DOHH2 (cell line): ENCODE measurements around the gene MYO9A.
"Not testable (repeated sequence)": the region's sequence is repeated elsewhere in the genome, so short reads cannot be mapped to it uniquely, and the experiment has no call there.

Source experiments
- H3F3A ChIP-seq: fragments of 200-600 bp; sonication (generic), shearing (Covaris generic); 2 replicates; pipeline ENCODE4 v1.6.0; 2016; ENCODE audit warnings: antibody characterized with exemption, mild to moderate bottlenecking; ENCODE audit not compliant: control insufficient read depth, insufficient read depth
- H3K27ac ChIP-seq: fragments of 200-600 bp; sonication (generic); 2 replicates; pipeline ENCODE4 v1.5.1; 2014; ENCODE audit warnings: low read depth, mild to moderate bottlenecking, low read length, moderate library complexity
- H3K27me3 ChIP-seq: fragments of 200-600 bp; sonication (generic); 2 replicates; pipeline ENCODE4 v1.6.1; 2014; ENCODE audit warnings: mild to moderate bottlenecking, low read length, mixed read lengths; ENCODE audit not compliant: control insufficient read depth
- H3K36me3 ChIP-seq: fragments of 200-600 bp; sonication (generic); 2 replicates; pipeline ENCODE4 v1.6.1; 2014; ENCODE audit warnings: mild to moderate bottlenecking, low read length, moderate library complexity, mixed read lengths; ENCODE audit not compliant: control insufficient read depth
- H3K4me1 ChIP-seq: fragments of 200-600 bp; sonication (generic); 2 replicates; pipeline ENCODE4 v1.6.1; 2014; ENCODE audit warnings: mild to moderate bottlenecking, low read length, mixed read lengths; ENCODE audit not compliant: control insufficient read depth
- H3K4me2 ChIP-seq: fragments of 200-600 bp; sonication (generic); 2 replicates; pipeline ENCODE4 v1.6.0; 2014; ENCODE audit warnings: mild to moderate bottlenecking, low read length, moderate library complexity
- H3K4me3 ChIP-seq: fragments of 200-600 bp; sonication (generic); 2 replicates; pipeline ENCODE4 v1.5.1; 2014; ENCODE audit warnings: mild to moderate bottlenecking, low read length, mixed read lengths
- H3K79me2 ChIP-seq: fragments of 200-600 bp; sonication (generic); 2 replicates; pipeline ENCODE4 v1.6.1; 2014; ENCODE audit warnings: mild to moderate bottlenecking, low read length, mixed read lengths; ENCODE audit not compliant: control insufficient read depth
- H3K9me2 ChIP-seq: fragments of 200-600 bp; sonication (generic); replicated peaks from 2 replicates; pipeline ENCODE4 v1.6.1; 2014; ENCODE audit warnings: mild to moderate bottlenecking, low read length, mixed read lengths; ENCODE audit not compliant: control insufficient read depth
- H3K9me3 ChIP-seq: fragments of 200-600 bp; sonication (generic); 2 replicates; pipeline ENCODE4 v1.6.1; 2014; ENCODE audit warnings: antibody characterized with exemption, low read length, mixed read lengths; ENCODE audit not compliant: control insufficient read depth, insufficient read depth
- H4K20me1 ChIP-seq: fragments of 200-600 bp; sonication (generic); 2 replicates; pipeline ENCODE4 v1.6.0; 2014; ENCODE audit warnings: low read depth, mild to moderate bottlenecking, antibody characterized with exemption, low read length, moderate library complexity; ENCODE audit not compliant: control insufficient read depth, insufficient read depth
- EZH2phosphoT487 ChIP-seq: fragments of 200-600 bp; sonication (generic); IDR thresholded peaks from 2 replicates; pipeline ENCODE4 v1.6.1; 2017; ENCODE audit warnings: borderline replicate concordance, mild to moderate bottlenecking, antibody characterized with exemption, low read length, moderate library complexity, mixed read lengths
- TF ChIP-seq, protein P1 (sequence below): fragments of 200-600 bp; sonication (generic); IDR thresholded peaks from one replicate; pipeline ENCODE4 v1.5.1; 2014; ENCODE audit warnings: antibody characterized with exemption, mild to moderate bottlenecking, low read depth, low read length; ENCODE audit not compliant: poor library complexity, severe bottlenecking

The MYO9A gene

DNA sequence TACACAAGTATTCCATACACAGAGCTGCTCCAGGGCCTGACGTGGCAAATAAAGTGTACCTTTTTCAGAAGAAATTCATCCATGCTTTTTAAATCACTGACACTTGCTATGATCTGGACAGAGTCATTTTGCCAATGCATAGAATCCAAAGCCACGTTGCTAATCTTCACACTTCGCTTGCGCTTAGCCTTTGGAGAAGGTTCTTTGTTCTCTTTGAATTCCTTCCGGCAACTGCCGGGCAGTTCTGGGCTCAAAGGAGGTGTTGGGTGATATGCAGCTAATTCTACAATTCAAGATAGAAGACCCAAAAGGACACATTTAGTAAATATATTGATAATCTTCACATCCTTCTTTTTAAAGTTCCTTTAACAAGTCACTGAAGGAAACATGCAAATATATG, 237.7 kb downstream of the MYO9A start:
- TF ChIP-seq, protein P1, sequence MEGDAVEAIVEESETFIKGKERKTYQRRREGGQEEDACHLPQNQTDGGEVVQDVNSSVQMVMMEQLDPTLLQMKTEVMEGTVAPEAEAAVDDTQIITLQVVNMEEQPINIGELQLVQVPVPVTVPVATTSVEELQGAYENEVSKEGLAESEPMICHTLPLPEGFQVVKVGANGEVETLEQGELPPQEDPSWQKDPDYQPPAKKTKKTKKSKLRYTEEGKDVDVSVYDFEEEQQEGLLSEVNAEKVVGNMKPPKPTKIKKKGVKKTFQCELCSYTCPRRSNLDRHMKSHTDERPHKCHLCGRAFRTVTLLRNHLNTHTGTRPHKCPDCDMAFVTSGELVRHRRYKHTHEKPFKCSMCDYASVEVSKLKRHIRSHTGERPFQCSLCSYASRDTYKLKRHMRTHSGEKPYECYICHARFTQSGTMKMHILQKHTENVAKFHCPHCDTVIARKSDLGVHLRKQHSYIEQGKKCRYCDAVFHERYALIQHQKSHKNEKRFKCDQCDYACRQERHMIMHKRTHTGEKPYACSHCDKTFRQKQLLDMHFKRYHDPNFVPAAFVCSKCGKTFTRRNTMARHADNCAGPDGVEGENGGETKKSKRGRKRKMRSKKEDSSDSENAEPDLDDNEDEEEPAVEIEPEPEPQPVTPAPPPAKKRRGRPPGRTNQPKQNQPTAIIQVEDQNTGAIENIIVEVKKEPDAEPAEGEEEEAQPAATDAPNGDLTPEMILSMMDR: no peak
- no peak for TF ChIP-seq EZH2phosphoT487
- no peak overlapping the region for H3K4me2 ChIP-seq
- no peak overlapping the region for H3K4me3 ChIP-seq
- no peaks in the 10 kb centered on the region for H4K20me1 ChIP-seq
- H3K27me3 ChIP-seq: no peaks in the 10 kb centered on the region
- H3K4me1 ChIP-seq: no peaks in the 10 kb centered on the region
- peaks cover 75% of the 10 kb centered on the region for H3K36me3 ChIP-seq
- H3F3A ChIP-seq: no peaks in the 10 kb centered on the region
- no peaks in the 10 kb centered on the region for H3K9me3 ChIP-seq
- H3K79me2 ChIP-seq: no peaks in the 10 kb centered on the region
- no peaks in the 10 kb centered on the region for H3K9me2 ChIP-seq
- no peak overlapping the region for H3K27ac ChIP-seq

GRCh38 chr15:71874245-71874644, 243.7 kb downstream of the MYO9A start:
- H3K4me3 ChIP-seq: no peak overlapping the region
- H3K9me2 ChIP-seq: no peaks in the 10 kb centered on the region
- no peak overlapping the region for H3K27ac ChIP-seq
- no peaks in the 10 kb centered on the region for H3K9me3 ChIP-seq
- H3K36me3 ChIP-seq: peaks cover 48% of the 10 kb centered on the region
- no peak overlapping the region for H3K4me2 ChIP-seq
- H3K4me1 ChIP-seq: no peaks in the 10 kb centered on the region
- TF ChIP-seq, protein P1: no peak
- TF ChIP-seq EZH2phosphoT487: no peak
- no peaks in the 10 kb centered on the region for H4K20me1 ChIP-seq
- no peaks in the 10 kb centered on the region for H3K27me3 ChIP-seq
- no peaks in the 10 kb centered on the region for H3K79me2 ChIP-seq
- H3F3A ChIP-seq: peaks cover 6% of the 10 kb centered on the region; the same call in 1 of the 2 replicates

GRCh38 chr15:71858232-71858631, 259.7 kb downstream of the MYO9A start:
- H3K27me3 ChIP-seq, H3K9me2 ChIP-seq, H3K4me1 ChIP-seq, H3K9me3 ChIP-seq, H3F3A ChIP-seq, H3K79me2 ChIP-seq, H3K27ac ChIP-seq, H4K20me1 ChIP-seq, H3K4me3 ChIP-seq, H3K4me2 ChIP-seq: not testable (repeated sequence)
- H3K36me3 ChIP-seq: peaks cover 46% of the 10 kb centered on the region

DNA sequence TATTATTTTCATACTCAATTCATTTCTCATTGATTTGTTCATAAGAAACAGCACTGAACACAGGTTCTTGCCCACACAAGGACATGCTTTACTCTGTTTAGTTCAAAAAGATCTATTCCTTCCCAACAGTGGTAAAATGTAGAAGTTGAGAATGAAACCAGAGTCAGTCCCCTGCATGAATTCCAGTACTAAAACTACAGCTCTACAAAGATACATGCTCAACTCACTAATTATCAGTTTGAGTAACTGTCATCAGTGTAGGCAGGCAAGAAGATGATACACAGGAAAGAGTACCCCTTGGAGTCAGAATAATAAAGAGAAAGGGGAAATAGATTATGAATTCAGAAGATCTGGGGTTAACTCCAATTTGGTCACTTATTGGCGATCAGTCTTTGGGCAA, 264.4 kb downstream of the MYO9A start:
- no peaks in the 10 kb centered on the region for H4K20me1 ChIP-seq
- no peaks in the 10 kb centered on the region for H3F3A ChIP-seq
- no peaks in the 10 kb centered on the region for H3K27me3 ChIP-seq
- H3K36me3 ChIP-seq: peaks cover 52% of the 10 kb centered on the region
- TF ChIP-seq, protein P1: no peak
- TF ChIP-seq EZH2phosphoT487: no peak
- no peaks in the 10 kb centered on the region for H3K4me1 ChIP-seq
- H3K9me2 ChIP-seq: no peaks in the 10 kb centered on the region
- H3K9me3 ChIP-seq: no peaks in the 10 kb centered on the region
- H3K4me2 ChIP-seq: no peak overlapping the region
- H3K27ac ChIP-seq: no peak overlapping the region
- no peak overlapping the region for H3K4me3 ChIP-seq
- H3K79me2 ChIP-seq: no peaks in the 10 kb centered on the region
